PC-9 (cell line): ENCODE data around the gene AMPD2. TPM values are rescaled to one million over a fixed set of nuclear protein-coding genes. Genes with fewer than 3 reads are reported as not detected.

Source experiments
- BruUV-seq: library from RNA; stranded (reverse); fragments of 400-500 nt; replicated peaks from 2 replicates; lab custom pipeline; 2021; lab: Mats Ljungman, UMichigan
- CTCF ChIA-PET: fragments of 300-600 bp; sonication (Branson Sonifier 250); formaldehyde crosslinking; loops from one replicate; lab custom pipeline; 2022; ENCODE audit warnings: antibody characterized with exemption; lab: Charles Lee
- POLR2A ChIA-PET: fragments of 300-600 bp; sonication (Branson Sonifier 250); formaldehyde crosslinking; loops from one replicate; lab custom pipeline; 2022; ENCODE audit warnings: antibody characterized with exemption; ENCODE audit not compliant: unreplicated experiment; lab: Charles Lee
- DNase-seq, 2 experiments: peaks; one replicate each; pipeline versions ENCODE4 v3.0.0 to v3.0.0-alpha.2; 2015 to 2022; ENCODE audit warnings: mixed read lengths in 1 of 2
- H2AFZ ChIP-seq: fragments of 200-600 bp; sonication (generic); 2 replicates; pipeline ENCODE4 v1.8.1; 2017; ENCODE audit warnings: antibody characterized with exemption
- H3F3A ChIP-seq: fragments of 200-600 bp; sonication (generic); 2 replicates; pipeline ENCODE4 v1.8.1; 2017; ENCODE audit warnings: antibody characterized with exemption, mild to moderate bottlenecking, low read depth; ENCODE audit not compliant: insufficient read depth
- H3K27ac ChIP-seq: fragments of 200-600 bp; sonication (generic); 2 replicates; pipeline ENCODE4 v1.6.1; 2016; ENCODE audit warnings: mixed run types
- H3K27me3 ChIP-seq: fragments of 200-600 bp; sonication (generic); 2 replicates; pipeline ENCODE4 v1.6.1; 2016; ENCODE audit warnings: low read depth, mixed run types; ENCODE audit not compliant: insufficient read depth
- H3K36me3 ChIP-seq: fragments of 200-600 bp; sonication (generic); 2 replicates; pipeline ENCODE4 v1.6.1; 2016; ENCODE audit warnings: low read depth, mixed run types
- H3K4me1 ChIP-seq: fragments of 200-600 bp; sonication (generic); replicated peaks from 2 replicates; pipeline ENCODE4 v1.6.1; 2016; ENCODE audit warnings: mixed run types; ENCODE audit not compliant: insufficient read depth
- H3K4me2 ChIP-seq: fragments of 200-600 bp; sonication (generic); 2 replicates; pipeline ENCODE4 v1.6.1; 2017; ENCODE audit warnings: mixed run types
- H3K4me3 ChIP-seq: fragments of 200-600 bp; sonication (generic); 2 replicates; pipeline ENCODE4 v1.6.1; 2016; ENCODE audit warnings: mixed run types
- H3K79me2 ChIP-seq: fragments of 200-600 bp; sonication (generic); 2 replicates; pipeline ENCODE4 v1.6.1; 2017; ENCODE audit warnings: low read depth, mixed run types
- H3K9me2 ChIP-seq: fragments of 200-600 bp; sonication (generic); 2 replicates; pipeline ENCODE4 v1.8.1; 2017; ENCODE audit warnings: mild to moderate bottlenecking; ENCODE audit not compliant: insufficient read depth
- H3K9me3 ChIP-seq: fragments of 200-600 bp; sonication (generic); 2 replicates; pipeline ENCODE4 v1.8.1; 2016; ENCODE audit warnings: low read depth; ENCODE audit not compliant: insufficient read depth
- H4K20me1 ChIP-seq: fragments of 200-600 bp; sonication (generic); 2 replicates; pipeline ENCODE4 v1.8.1; 2017; ENCODE audit not compliant: insufficient read depth
- CTCF ChIP-seq: fragments of 200-600 bp; sonication (generic); conservative IDR thresholded peaks from 2 replicates; pipeline ENCODE4 v1.6.1; 2017; ENCODE audit warnings: mixed run types, antibody characterized with exemption, mild to moderate bottlenecking, moderate library complexity
- EZH2 ChIP-seq: fragments of 200-600 bp; sonication (generic); IDR thresholded peaks from 2 replicates; pipeline ENCODE4 v1.8.0; 2017; ENCODE audit warnings: antibody characterized with exemption, low read depth
- intact Hi-C: fragments of 100-400 bp; cut with micrococcal nuclease; formaldehyde crosslinking; loops from one replicate; pipeline ENCODE4 v1.10.0; 2022; ENCODE audit not compliant: unreplicated experiment
- total RNA-seq: library from RNA; stranded (reverse); gene quantifications from 2 replicates; pipeline ENCODE4 v1.2.3, GENCODE V29; 2021

The AMPD2 gene
- total RNA-seq, 1 experiment from 2014 or later: 66.7 TPM

GRCh38 chr1:109584766-109585165 is 34.9 kb upstream of the AMPD2 start:
- BruUV-seq: no TSS peak
- H3F3A ChIP-seq: peaks cover 7% of the 10 kb centered on the region; the same call in 1 of the 2 replicates
- no peaks in the 10 kb centered on the region for H3K9me2 ChIP-seq
- no peaks in the 10 kb centered on the region for H3K27me3 ChIP-seq
- POLR2A ChIA-PET: no interaction called here
- intact Hi-C loops: no loop called here
- H3K9me3 ChIP-seq: no peaks in the 10 kb centered on the region
- CTCF ChIA-PET: no interaction called here
- no peak for DNase-seq
- no peak overlapping the region for H3K27ac ChIP-seq
- H3K36me3 ChIP-seq: peaks cover 64% of the 10 kb centered on the region
- no peaks in the 10 kb centered on the region; the same call in 1 of the 2 replicates for H4K20me1 ChIP-seq
- TF ChIP-seq CTCF: no peak
- no peak for TF ChIP-seq EZH2
- H3K4me3 ChIP-seq: no peak overlapping the region
- H3K4me2 ChIP-seq: no peak overlapping the region
- no peaks in the 10 kb centered on the region; the same call in 1 of the 2 replicates for H3K79me2 ChIP-seq
- no peaks in the 10 kb centered on the region for H3K4me1 ChIP-seq
- H2AFZ ChIP-seq: no peak overlapping the region

GRCh38 chr1:109586055-109586454 is 33.6 kb upstream of the AMPD2 start:
- Histone ChIP-seq H3K27ac (no peak overlapping the region), H3K4me2 (no peak overlapping the region), H3K79me2 (no peaks in the 10 kb centered on the region; the same call in 1 of the 2 replicates), H3K9me3 (no peaks in the 10 kb centered on the region), H4K20me1 (peaks cover 3% of the 10 kb centered on the region; the same call in 1 of the 2 replicates), H3K4me1 (no peaks in the 10 kb centered on the region), H3K9me2 (no peaks in the 10 kb centered on the region), H3K4me3 (no peak overlapping the region), H2AFZ (no peak overlapping the region), H3K27me3 (no peaks in the 10 kb centered on the region), H3K36me3 (peaks cover 63% of the 10 kb centered on the region), H3F3A (peaks cover 10% of the 10 kb centered on the region; the same call in 1 of the 2 replicates)
- CTCF ChIA-PET: no interaction called here
- intact Hi-C loops: no loop called here
- TF ChIP-seq CTCF (no peak), EZH2 (no peak)
- no TSS peak for BruUV-seq
- POLR2A ChIA-PET: no interaction called here
- DNase-seq: no peak

GRCh38 chr1:109589177-109589576 is 30.5 kb upstream of the AMPD2 start:
- ChIA-PET CTCF (no interaction called here), POLR2A (no interaction called here)
- Histone ChIP-seq H3K4me2 (no peak overlapping the region), H3K27ac (no peak overlapping the region), H3F3A (peaks cover 18% of the 10 kb centered on the region; the same call in 1 of the 2 replicates), H3K9me2 (no peaks in the 10 kb centered on the region), H3K36me3 (peaks cover 73% of the 10 kb centered on the region), H3K4me1 (no peaks in the 10 kb centered on the region), H3K4me3 (no peak overlapping the region), H3K27me3 (no peaks in the 10 kb centered on the region), H3K79me2 (no peaks in the 10 kb centered on the region; the same call in 1 of the 2 replicates), H4K20me1 (peaks cover 6% of the 10 kb centered on the region; the same call in 1 of the 2 replicates), H3K9me3 (no peaks in the 10 kb centered on the region), H2AFZ (no peak overlapping the region)
- intact Hi-C loops: no loop called here
- DNase-seq: no peak
- TF ChIP-seq CTCF (no peak), EZH2 (no peak)
- BruUV-seq: no TSS peak
